ENCODE data around the gene TSNAX.

- no peak for TF ChIP-seq CTCF (IDR thresholded peaks at IDR 0.05)
- no peak for TF ChIP-seq POLR2A (IDR thresholded peaks at IDR 0.05)
Observed at GRCh38 chr1:231600458-231600976, 72.0 kb downstream of the TSNAX start.

All from Peyer's patch (tissue), 4 donors.